ENCODE data around the gene PCGF5.

GRCh38 chr10:91247360-91248111, 27.1 kb downstream of the PCGF5 start:
- TF ChIP-seq POLR2A (IDR thresholded peaks at IDR 0.05) (no peak), CTCF (IDR thresholded peaks at IDR 0.05) (no peak)

All from thyroid gland (tissue), 4 donors.